ENCODE measurements around the gene PALLD.

Gene PALLD

GRCh38 chr4:168529257-168529656 is 32.4 kb downstream of the PALLD start:
- no peaks in the 10 kb centered on the region for H3K36me3 ChIP-seq
- no peak overlapping the region for H3K27ac ChIP-seq
- TF ChIP-seq CTCF (IDR thresholded peaks at IDR 0.05; ENCODE audit: low read depth, low read length), result no peak
- H3K27me3 ChIP-seq (ENCODE audit: insufficient read depth, low read depth, severe bottlenecking), result no peaks in the 10 kb centered on the region
- no peak overlapping the region for H3K4me3 ChIP-seq (ENCODE audit: low read depth, low read length)
- no peak for DNase-seq
- H3K9me3 ChIP-seq (ENCODE audit: severe bottlenecking), result no peaks in the 10 kb centered on the region

GRCh38 chr4:168531305-168531704 is 34.5 kb downstream of the PALLD start:
- H3K27ac ChIP-seq, result no peak overlapping the region
- no peaks in the 10 kb centered on the region for H3K9me3 ChIP-seq (ENCODE audit: severe bottlenecking)
- no peaks in the 10 kb centered on the region for H3K27me3 ChIP-seq (ENCODE audit: insufficient read depth, low read depth, severe bottlenecking)
- no peak for DNase-seq
- TF ChIP-seq CTCF (IDR thresholded peaks at IDR 0.05; ENCODE audit: low read depth, low read length), result no peak
- no peaks in the 10 kb centered on the region for H3K36me3 ChIP-seq
- no peak overlapping the region for H3K4me3 ChIP-seq (ENCODE audit: low read depth, low read length)

- H3K27ac ChIP-seq, result no peak overlapping the region
Measured at GRCh38 chr4:168534535-168534934, 37.7 kb downstream of the PALLD start.

GRCh38 chr4:168535689-168536088 is 38.8 kb downstream of the PALLD start:
- Histone ChIP-seq H3K27ac (no peak overlapping the region), H3K36me3 (no peaks in the 10 kb centered on the region), H3K4me3 (ENCODE audit: low read depth, low read length) (no peak overlapping the region), H3K9me3 (ENCODE audit: severe bottlenecking) (no peaks in the 10 kb centered on the region), H3K27me3 (ENCODE audit: insufficient read depth, low read depth, severe bottlenecking) (no peaks in the 10 kb centered on the region)
- no peak for TF ChIP-seq CTCF (IDR thresholded peaks at IDR 0.05; ENCODE audit: low read depth, low read length)
- no peak for DNase-seq

More at GRCh38 chr4:168534535-168534934, 37.7 kb downstream of the PALLD start:
- Histone ChIP-seq H3K4me3 (ENCODE audit: low read depth, low read length) (no peak overlapping the region), H3K27me3 (ENCODE audit: insufficient read depth, low read depth, severe bottlenecking) (no peaks in the 10 kb centered on the region), H3K36me3 (no peaks in the 10 kb centered on the region), H3K9me3 (ENCODE audit: severe bottlenecking) (no peaks in the 10 kb centered on the region)
- no peak for DNase-seq
- TF ChIP-seq CTCF (IDR thresholded peaks at IDR 0.05; ENCODE audit: low read depth, low read length), result no peak

GRCh38 chr4:168536448-168536847 is 39.6 kb downstream of the PALLD start:
- Histone ChIP-seq H3K27ac (no peak overlapping the region), H3K27me3 (ENCODE audit: insufficient read depth, low read depth, severe bottlenecking) (no peaks in the 10 kb centered on the region), H3K4me3 (ENCODE audit: low read depth, low read length) (no peak overlapping the region), H3K36me3 (no peaks in the 10 kb centered on the region), H3K9me3 (ENCODE audit: severe bottlenecking) (no peaks in the 10 kb centered on the region)
- no peak for TF ChIP-seq CTCF (IDR thresholded peaks at IDR 0.05; ENCODE audit: low read depth, low read length)
- no peak for DNase-seq

- Histone ChIP-seq H3K27ac (no peak overlapping the region), H3K4me3 (ENCODE audit: low read depth, low read length) (no peak overlapping the region), H3K36me3 (no peaks in the 10 kb centered on the region), H3K27me3 (ENCODE audit: insufficient read depth, low read depth, severe bottlenecking) (no peaks in the 10 kb centered on the region), H3K9me3 (ENCODE audit: severe bottlenecking) (no peaks in the 10 kb centered on the region)
- no peak for DNase-seq
- no peak for TF ChIP-seq CTCF (IDR thresholded peaks at IDR 0.05; ENCODE audit: low read depth, low read length)
Measured at GRCh38 chr4:168537086-168537485, 40.2 kb downstream of the PALLD start.

Measured in WERI-Rb-1 (cell line).